Neutrophil (primary cell): Measurements from ENCODE around the gene CACHD1.
"Not testable (repeated sequence)": the region's sequence is repeated elsewhere in the genome, so short reads cannot be mapped to it uniquely, and the experiment has no call there.

Experiments
- H3K27ac ChIP-seq: fragments of 200-600 bp; sonication (generic); 2 replicates; pipeline ENCODE4 v1.5.1; 2016; ENCODE audit warnings: mild to moderate bottlenecking, moderate library complexity
- H3K27me3 ChIP-seq: fragments of 200-600 bp; sonication (generic); 2 replicates; pipeline ENCODE4 v1.6.0; 2016; ENCODE audit warnings: mild to moderate bottlenecking
- H3K36me3 ChIP-seq: fragments of 200-600 bp; sonication (generic); 2 replicates; pipeline ENCODE4 v1.5.1; 2017
- H3K4me1 ChIP-seq, 2 experiments: fragments of 200-600 bp in 1 of 2; sonication (generic) in 1 of 2; 1 replicate in 1 of 2; 2 replicates in 1 of 2; pipeline versions ENCODE4 v1.5.1 to v1.6.1; 2013 to 2016; ENCODE audit warnings: low read depth in 1 of 2, low read length in 1 of 2, mild to moderate bottlenecking in 1 of 2, moderate library complexity in 1 of 2; ENCODE audit not compliant: control insufficient read depth in 1 of 2, insufficient read depth in 1 of 2
- H3K4me3 ChIP-seq, 2 experiments: fragments of 200-600 bp in 1 of 2; sonication (generic) in 1 of 2; 1 replicate in 1 of 2; 2 replicates in 1 of 2; pipeline ENCODE4 v1.5.1; 2013 to 2016; ENCODE audit warnings: low read depth in 1 of 2, low read length in 1 of 2, mild to moderate bottlenecking in 1 of 2, moderate library complexity in 1 of 2
- H3K9me3 ChIP-seq: fragments of 200-600 bp; sonication (generic); 2 replicates; pipeline ENCODE4 v1.5.1; 2016
- TF ChIP-seq, protein P1 (sequence below): fragments of 200-600 bp; sonication (generic); IDR thresholded peaks from 2 replicates; pipeline ENCODE4 v1.5.1; 2016; ENCODE audit warnings: antibody characterized with exemption

CACHD1 gene

DNA sequence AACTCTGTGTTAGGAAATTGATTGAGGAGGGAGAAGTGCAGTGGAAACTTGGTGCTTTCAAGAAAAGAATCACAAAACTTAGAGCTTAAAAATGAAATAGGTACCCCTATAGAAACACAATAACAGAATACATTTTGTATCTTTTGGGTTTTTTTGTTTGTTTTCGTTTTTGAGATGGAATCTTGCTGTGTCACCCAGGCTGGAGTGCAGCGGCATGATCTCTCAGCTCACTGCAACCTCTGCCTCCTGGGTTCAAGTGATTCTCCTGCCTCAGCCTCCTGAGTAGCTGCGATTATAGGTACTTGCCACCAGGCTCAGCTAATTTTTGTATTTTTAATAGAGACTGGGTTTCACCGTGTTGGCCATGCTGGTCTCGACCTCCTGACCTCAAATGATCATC lies 223.5 kb downstream of the CACHD1 start:
- Histone ChIP-seq H3K9me3 (no peaks in the 10 kb centered on the region), H3K27ac (no peak overlapping the region), H3K4me3 (no peak overlapping the region), H3K4me1 (peaks cover 0 to 10% of the 10 kb centered on the region in 2 experiments), H3K27me3 (no peaks in the 10 kb centered on the region), H3K36me3 (no peaks in the 10 kb centered on the region)
- TF ChIP-seq, protein P1, sequence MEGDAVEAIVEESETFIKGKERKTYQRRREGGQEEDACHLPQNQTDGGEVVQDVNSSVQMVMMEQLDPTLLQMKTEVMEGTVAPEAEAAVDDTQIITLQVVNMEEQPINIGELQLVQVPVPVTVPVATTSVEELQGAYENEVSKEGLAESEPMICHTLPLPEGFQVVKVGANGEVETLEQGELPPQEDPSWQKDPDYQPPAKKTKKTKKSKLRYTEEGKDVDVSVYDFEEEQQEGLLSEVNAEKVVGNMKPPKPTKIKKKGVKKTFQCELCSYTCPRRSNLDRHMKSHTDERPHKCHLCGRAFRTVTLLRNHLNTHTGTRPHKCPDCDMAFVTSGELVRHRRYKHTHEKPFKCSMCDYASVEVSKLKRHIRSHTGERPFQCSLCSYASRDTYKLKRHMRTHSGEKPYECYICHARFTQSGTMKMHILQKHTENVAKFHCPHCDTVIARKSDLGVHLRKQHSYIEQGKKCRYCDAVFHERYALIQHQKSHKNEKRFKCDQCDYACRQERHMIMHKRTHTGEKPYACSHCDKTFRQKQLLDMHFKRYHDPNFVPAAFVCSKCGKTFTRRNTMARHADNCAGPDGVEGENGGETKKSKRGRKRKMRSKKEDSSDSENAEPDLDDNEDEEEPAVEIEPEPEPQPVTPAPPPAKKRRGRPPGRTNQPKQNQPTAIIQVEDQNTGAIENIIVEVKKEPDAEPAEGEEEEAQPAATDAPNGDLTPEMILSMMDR, result no peak

DNA sequence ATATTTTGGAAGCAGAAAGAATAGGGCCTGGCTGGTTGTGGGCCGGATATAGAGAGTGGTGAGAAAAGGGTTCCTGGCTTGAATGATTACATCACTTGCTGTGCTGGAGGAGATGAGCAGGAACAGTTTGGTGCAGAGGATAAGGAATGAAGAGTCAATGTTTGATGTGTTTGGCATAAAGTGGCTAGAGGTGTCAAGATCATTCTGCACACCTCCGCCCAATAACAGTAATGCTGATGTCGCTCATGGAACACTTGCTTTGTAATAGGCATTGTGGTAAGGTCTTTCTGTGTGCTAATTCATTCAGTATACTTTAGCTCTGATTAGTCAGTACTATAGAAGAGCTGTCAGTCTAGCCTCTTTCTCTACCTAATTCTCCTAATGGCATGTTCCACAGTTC lies 226.9 kb downstream of the CACHD1 start:
- Histone ChIP-seq H3K4me1 (peaks cover 0 to 10% of the 10 kb centered on the region in 2 experiments), H3K4me3 (no peak overlapping the region), H3K27me3 (no peaks in the 10 kb centered on the region), H3K27ac (no peak overlapping the region), H3K9me3 (no peaks in the 10 kb centered on the region), H3K36me3 (no peaks in the 10 kb centered on the region)
- TF ChIP-seq, protein P1, result no peak

DNA sequence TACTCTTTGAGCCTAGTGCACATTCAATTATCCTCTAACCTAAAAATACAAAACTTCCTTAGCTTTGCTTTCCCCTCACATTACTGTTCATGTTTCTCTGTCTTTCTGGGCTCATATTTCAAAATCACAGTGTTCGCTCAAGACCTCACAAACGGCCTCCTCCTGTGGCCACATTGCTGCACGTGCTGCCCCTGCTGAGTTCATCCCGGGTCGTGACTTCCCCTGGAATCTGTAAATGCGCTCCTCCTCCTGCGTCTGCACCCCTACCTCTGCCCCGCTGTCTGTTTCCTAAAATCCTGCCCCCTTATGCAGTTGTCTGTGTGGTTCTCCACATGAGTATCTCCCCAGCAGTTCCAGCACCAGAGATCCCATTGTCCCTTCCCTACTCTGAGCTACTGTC lies 229.4 kb downstream of the CACHD1 start:
- H3K9me3 ChIP-seq, result no peaks in the 10 kb centered on the region
- no peak overlapping the region for H3K27ac ChIP-seq
- no peaks in the 10 kb centered on the region for H3K27me3 ChIP-seq
- H3K4me1 ChIP-seq, result peaks cover 0 to 10% of the 10 kb centered on the region in 2 experiments
- no peaks in the 10 kb centered on the region for H3K36me3 ChIP-seq
- no peak overlapping the region for H3K4me3 ChIP-seq
- TF ChIP-seq, protein P1, result no peak

DNA sequence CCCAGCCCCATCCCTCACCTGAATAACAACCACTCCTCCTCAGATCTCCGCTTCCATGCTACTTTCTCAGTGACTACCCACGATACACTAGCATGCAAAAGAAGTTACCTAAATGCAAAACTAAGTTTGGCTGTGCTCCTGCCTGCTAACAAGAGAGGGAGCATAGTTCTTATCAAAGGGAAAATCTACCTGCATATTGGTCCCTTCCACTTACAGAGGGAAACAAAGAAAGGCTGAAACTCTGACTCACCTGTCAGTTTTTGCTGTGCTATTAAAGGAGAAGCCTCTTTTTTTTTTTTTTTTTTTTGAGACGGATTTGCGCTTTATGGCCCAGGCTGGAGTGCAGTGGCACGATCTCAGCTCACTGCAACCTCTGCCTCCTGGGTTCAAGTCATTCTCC lies 231.1 kb downstream of the CACHD1 start:
- H3K27ac ChIP-seq, result no peak overlapping the region
- H3K4me3 ChIP-seq, result no peak overlapping the region
- H3K4me1 ChIP-seq, result peaks cover 0 to 10% of the 10 kb centered on the region in 2 experiments
- TF ChIP-seq, protein P1, result no peak
- no peaks in the 10 kb centered on the region for H3K36me3 ChIP-seq
- no peaks in the 10 kb centered on the region for H3K27me3 ChIP-seq
- no peaks in the 10 kb centered on the region for H3K9me3 ChIP-seq

DNA sequence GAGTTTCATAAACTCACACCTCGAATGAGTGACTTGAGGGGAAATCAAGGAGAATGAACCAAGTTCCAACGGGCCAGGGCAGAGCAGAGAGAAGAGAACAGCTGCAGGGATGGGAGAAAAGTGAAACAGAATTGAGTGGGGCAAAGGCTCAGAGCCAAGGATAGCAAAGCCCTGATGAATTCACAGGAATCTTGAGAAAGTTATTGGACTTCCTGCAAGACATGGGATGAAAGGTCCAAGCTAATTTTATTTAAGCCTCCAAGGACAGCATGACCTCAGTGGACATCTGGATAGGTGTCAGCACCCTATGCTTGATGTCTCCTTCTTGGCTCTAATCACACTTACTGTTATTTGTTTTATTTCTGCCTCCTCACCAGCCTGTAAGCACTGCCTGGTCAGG lies 232.0 kb downstream of the CACHD1 start:
- no peaks in the 10 kb centered on the region for H3K36me3 ChIP-seq
- no peaks in the 10 kb centered on the region for H3K9me3 ChIP-seq
- peaks cover 0 to 4% of the 10 kb centered on the region in 2 experiments for H3K4me1 ChIP-seq
- TF ChIP-seq, protein P1, result no peak
- no peaks in the 10 kb centered on the region for H3K27me3 ChIP-seq
- no peak overlapping the region for H3K27ac ChIP-seq
- no peak overlapping the region for H3K4me3 ChIP-seq

DNA sequence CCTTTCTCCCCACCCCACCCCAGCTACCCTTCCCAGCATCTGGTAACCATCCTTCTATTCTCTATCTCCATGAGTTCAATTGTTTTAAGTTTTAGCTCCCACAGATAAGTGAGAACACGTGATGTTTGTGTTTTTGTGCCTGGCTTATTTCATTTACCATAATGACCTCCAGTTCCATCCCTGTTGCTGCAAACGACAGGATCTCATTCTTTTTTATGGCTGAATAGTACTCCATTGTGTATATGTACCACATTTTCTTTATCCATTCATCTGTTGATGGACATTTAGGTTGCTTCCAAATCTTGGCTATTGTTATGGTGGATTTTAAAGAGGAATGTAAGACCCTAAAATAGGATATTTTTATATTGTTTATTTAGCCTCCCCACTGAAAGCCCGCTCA lies 232.7 kb downstream of the CACHD1 start:
- H3K36me3 ChIP-seq, H3K9me3 ChIP-seq, H3K4me3 ChIP-seq: not testable (repeated sequence)

More for the DNA sequence above, 232.7 kb downstream of the CACHD1 start:
- not testable (repeated sequence) for H3K27me3 ChIP-seq, H3K4me1 ChIP-seq, H3K27ac ChIP-seq
